Body of pancreas (tissue), 4 donors: ENCODE measurements around the gene SMYD1.

Source experiments
- CTCF ChIP-seq, 7 experiments: fragments of 450-650 bp in 4 of 7; fragments of 200-600 bp in 3 of 7; sonication (generic) in 3 of 7; IDR thresholded peaks; one replicate each; pipeline ENCODE4 v1.5.1; 2016 to 2019; ENCODE audit warnings: antibody characterized with exemption in 7 of 7
- POLR2A ChIP-seq, 3 donors: fragments of 450-650 bp; IDR thresholded peaks; one replicate each; pipeline ENCODE4 v1.6.1; 2016; ENCODE audit warnings: antibody characterized with exemption in 3 of 3, mild to moderate bottlenecking in 2 of 3

DNA sequence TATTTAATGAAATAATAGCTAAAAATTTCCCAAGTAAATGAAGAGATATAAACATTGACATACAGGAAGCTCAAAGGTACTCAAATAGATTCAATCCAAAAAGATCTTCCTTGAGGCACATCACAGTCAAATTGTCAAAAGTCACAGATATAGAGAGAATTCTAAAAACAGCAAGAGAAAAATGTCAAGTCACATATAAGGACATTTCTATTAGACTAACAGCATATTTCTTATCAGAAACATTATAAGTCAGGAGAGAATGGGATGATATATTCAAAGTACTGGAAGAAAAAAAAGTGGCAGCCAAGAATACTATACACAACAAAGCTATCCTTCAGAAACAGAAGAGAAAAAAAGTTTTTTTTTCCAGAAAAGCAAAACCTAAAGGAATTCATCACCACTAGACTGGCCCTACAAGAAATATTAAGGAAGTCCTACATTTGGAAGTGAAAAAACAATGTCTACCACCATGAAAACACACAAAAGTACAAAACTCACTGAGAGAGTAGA lies 81.4 kb downstream of the SMYD1 start:
- no peak for TF ChIP-seq CTCF (IDR thresholded peaks at IDR 0.05)
- no peak for TF ChIP-seq POLR2A (IDR thresholded peaks at IDR 0.05)
